Stimulated activated CD8-positive, alpha-beta memory T cell treated with anti-CD3 and anti-CD28 coated beads, Interleukin-7, amount 100 ng/mL, for 24 hours (primary cell): ENCODE data around the gene RGS6.
"Not testable (repeated sequence)": the region's sequence is repeated elsewhere in the genome, so short reads cannot be mapped to it uniquely, and the experiment has no call there.

ENCODE experiments used
- DNase-seq: peaks from one replicate; pipeline ENCODE4 v3.0.0-alpha.2; 2020; ENCODE audit warnings: low read depth

The RGS6 gene

DNA sequence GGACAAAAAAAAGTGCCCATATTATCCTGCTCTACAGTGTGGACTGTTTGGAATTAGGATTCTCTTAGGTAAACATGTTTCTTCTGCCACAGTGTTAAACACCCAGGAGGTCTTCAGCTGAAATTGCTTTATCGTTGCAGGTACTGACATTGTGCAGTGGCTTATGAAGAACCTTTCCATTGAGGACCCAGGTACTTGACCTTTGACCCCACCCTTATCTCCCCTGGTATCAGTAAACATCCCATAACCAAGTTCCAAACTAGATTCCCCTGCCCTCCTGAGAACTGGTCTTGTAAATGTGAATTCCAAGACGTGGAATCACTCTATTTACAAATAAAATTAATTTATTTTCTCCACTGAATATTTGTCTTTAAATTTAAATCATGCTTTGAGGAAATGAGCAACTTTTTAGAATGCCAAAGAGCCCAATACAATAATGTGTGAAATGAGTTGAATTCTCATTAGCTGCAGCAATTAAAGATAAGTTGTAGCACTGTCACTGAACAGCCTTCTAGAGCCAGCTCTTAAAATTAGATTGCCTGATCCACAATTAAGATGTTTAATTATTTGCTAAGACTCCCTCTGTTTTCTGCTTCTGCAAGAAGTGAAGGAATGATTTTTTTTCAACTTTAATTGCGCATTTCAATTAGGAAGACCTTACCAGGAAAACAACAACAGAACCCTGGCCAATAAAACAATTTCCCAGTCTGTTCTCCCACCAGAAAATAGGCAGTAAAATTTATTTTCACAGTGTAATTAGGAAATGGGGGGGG lies 522.3 kb downstream of the RGS6 start:
- no peak for DNase-seq

GRCh38 chr14:72457641-72458040 lies 525.4 kb downstream of the RGS6 start:
- DNase-seq = no peak

GRCh38 chr14:72462056-72462455 lies 529.8 kb downstream of the RGS6 start:
- no peak for DNase-seq

- no peak for DNase-seq
Observed at GRCh38 chr14:72463291-72463866, 531.1 kb downstream of the RGS6 start.

GRCh38 chr14:72464226-72464625 lies 532.0 kb downstream of the RGS6 start:
- DNase-seq = no peak

GRCh38 chr14:72466325-72466724 lies 534.1 kb downstream of the RGS6 start:
- DNase-seq = no peak

- DNase-seq = no peak
Observed at GRCh38 chr14:72471346-72471745, 539.1 kb downstream of the RGS6 start.

DNA sequence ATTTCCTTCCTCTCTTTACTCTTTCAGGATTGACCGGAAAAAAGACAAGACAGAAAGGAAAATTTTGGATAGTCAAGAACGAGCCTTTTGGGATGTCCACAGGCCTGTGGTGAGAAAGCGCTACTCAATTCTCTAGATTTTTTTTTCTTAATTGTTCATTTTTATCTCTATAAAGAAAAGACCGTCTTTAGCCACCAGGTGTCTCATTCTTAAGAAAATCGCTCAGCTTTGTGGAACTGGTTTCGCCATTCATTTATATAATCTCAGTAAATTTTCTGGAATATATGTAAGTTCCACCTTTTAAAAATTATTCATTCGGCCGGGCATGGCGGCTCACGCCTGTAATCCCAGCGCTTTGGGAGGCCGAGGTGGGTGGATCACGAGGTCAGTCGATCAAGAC lies 540.6 kb downstream of the RGS6 start:
- DNase-seq = no peak

DNA sequence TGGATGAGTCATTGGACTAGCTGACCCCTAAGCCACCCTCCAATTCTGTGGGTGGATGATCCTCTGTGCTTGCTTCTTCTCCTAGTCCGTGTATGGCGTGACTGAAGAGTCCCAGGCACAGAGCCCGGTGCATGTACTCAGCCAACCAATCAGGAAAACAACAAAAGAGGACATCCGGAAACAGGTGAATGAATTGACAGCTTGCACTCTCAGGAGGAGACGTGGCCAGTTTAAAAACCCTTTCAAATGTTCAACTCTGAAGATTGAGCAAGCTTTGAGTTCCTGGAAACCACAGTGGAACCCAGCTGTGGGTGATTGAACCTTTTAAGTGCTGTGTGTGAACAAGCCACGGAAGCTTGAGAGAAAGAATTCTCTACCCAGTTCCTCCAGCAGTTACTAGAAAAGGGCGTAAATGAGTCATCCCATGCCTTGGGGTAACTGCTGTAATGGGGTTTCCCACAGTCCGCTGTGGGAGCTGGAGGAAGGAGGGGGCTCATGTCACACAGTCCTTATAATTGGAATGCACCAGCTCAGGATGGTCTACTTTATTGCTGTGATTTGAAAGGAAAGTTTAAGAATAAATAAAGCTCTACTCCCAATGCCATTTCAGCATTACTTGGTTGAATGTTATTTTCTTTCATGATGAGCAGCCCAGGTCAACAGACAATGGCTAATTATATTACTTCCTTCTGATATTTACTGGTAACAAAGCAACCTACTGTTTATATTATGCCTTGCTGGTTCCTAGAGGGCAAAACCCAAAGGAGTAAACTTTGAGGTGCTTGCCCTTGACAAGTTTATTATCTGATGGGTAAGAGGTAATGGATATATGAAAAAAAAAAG lies 544.6 kb downstream of the RGS6 start:
- peak; percentile 20 for DNase-seq

DNA sequence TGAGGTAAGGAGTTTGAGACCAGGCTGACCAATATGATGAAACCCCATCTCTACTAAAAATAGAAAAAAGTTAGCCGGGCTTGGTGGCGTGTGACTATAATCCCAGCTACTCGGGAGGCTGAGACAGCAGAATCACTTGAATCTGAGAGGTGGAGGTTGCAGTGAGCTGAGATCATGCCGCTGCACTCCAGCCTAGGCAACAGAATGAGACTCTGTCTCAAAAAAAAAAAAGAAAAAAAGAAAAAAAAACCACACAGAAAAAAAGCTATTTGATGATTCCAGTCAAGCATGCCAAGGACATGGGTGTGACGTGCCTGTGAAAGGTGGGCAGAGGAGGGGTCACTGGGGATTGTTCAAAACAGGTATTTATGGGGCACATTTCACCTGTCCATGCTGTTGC lies 545.3 kb downstream of the RGS6 start:
- not testable (repeated sequence) for DNase-seq

DNA sequence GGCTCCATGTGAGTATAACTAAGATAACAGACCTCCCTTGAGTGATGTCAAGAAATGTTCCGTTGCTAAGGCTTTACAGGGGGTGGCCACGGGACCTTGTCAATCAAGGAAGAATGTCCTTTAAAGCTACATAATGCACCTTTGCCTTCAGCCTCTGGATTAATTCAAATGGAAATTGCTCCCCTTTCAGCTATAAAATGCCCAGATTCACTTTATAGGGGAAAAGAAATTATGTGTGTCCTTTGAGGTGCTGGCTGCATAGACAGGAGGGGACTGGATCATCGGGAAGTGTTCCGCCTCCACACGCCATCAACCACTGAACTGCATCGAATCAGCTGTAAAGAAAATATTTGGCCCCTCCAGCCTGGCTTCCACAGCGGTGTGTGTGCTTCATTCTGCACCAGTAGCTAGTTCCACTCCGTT lies 546.3 kb downstream of the RGS6 start:
- no peak for DNase-seq

DNA sequence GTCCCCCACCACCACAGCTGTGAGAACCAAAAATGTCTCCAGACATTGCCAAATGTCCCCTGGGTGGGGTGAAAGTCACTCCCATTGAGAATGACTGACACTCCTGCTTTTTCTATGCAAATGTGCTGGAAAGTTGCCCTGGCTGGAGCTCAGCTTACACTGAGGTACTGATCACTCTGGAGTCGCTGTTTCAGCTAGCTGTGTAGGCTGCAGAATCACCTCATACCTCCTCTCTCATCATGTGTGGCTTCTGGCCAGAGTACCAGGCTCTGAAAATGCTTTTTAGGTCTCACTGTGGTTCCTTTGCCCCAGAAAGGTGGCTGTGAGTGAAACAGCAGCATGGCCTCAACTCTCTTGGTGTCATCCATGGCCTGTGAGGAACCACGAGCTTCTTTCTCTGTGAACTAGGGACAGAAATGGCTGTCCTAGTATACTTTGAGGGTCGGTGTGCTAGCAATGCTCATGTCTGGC lies 547.3 kb downstream of the RGS6 start:
- DNase-seq = no peak

DNA sequence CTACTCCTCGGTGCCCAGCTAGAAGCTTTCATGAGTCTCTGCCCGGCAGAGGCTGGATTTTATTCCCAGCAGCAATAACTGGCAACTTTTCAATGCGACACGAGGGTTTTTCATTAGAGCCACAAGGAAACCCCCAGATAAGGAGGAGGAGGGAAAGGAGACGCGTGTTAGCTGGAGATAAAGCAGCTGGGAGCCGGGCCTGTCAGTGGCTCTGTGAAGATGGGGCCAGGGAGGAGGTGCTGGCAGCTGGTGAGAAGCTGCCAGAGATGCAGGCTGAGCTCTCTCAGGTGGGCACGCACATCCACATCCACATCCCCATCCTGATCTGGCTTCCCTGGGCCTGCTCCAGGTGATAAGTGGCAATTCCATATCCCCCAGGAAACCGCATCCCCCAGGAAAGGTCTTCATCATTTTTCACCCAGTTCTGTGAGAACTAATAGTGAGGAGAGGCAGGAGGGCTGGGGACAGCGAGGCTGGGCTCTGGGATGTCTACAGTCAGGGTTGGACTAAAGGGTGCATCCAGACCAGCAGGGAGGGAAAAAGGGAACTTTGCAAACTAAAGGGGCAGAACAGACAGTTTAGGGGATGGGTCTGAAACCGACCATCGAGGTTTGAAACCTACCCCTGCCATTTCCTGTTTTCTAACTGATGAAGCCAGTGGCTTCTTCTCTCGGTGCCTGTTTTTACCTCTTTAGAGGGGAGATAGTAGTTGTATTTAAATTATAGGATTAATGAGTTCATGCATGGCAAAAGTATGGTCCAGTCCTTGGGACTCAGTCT lies 548.4 kb downstream of the RGS6 start:
- DNase-seq = no peak

DNA sequence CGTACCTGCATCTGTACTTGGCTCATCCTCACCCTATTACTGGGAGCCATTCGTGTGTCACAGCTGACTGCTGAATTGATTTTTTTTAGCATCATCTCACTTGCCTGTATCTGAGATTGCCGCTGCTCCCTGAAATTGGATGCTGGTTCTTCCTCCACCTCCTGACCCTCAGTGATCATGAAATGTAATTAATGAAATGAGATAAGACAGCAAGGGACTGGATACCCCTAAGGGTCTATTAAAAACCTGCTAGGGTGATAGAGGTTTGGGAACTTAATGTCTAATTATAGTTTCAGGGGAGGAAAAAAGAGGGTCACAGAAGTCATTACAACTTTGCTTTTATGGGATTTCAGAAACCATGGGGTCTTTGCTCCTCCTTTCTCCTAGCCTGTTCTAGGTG lies 551.1 kb downstream of the RGS6 start:
- no peak for DNase-seq

DNA sequence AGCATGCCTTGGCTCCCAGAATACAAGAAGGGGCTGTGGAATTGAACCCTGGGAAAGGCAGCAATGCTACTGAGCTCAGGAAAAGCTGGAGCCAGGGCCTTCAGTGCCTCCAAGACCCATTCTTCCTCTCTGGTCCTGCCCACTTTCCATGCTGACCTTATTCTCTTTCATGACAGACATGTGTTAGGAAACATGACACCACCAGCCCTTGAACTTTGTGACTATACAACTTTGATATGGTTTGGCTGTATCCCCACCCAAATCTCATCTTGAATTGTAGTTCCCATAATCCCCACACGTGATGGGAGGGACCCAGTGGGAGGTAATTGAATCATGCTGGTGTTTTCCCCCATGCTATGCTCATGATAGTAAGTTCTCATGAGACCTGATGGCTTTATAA lies 553.5 kb downstream of the RGS6 start:
- DNase-seq = no peak

GRCh38 chr14:72488514-72488913 lies 556.3 kb downstream of the RGS6 start:
- DNase-seq = no peak

- DNase-seq = no peak
Observed at GRCh38 chr14:72492196-72492595, 560.0 kb downstream of the RGS6 start.

GRCh38 chr14:72495668-72496067 lies 563.4 kb downstream of the RGS6 start:
- no peak for DNase-seq

- no peak for DNase-seq
Observed at GRCh38 chr14:72498646-72499045, 566.4 kb downstream of the RGS6 start.

DNA sequence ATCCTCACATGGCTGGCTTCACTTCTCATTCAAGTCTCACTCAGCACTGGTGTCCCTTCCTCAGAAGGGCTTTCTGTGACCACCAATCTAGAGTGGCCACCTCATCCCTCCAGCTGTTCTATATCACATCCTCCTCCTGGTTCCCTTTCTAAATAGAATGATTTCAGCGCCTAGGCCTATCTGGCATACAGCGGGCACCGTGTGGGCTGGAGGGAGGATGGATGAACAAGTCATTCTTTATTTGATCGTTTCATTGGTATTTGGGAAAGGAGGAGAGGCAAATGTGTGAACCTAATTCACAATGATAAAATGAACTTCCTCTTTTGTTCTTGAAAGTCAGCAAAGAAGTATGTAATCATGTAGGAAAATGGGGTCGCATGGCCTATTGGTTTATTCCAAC lies 567.5 kb downstream of the RGS6 start:
- DNase-seq = no peak

DNA sequence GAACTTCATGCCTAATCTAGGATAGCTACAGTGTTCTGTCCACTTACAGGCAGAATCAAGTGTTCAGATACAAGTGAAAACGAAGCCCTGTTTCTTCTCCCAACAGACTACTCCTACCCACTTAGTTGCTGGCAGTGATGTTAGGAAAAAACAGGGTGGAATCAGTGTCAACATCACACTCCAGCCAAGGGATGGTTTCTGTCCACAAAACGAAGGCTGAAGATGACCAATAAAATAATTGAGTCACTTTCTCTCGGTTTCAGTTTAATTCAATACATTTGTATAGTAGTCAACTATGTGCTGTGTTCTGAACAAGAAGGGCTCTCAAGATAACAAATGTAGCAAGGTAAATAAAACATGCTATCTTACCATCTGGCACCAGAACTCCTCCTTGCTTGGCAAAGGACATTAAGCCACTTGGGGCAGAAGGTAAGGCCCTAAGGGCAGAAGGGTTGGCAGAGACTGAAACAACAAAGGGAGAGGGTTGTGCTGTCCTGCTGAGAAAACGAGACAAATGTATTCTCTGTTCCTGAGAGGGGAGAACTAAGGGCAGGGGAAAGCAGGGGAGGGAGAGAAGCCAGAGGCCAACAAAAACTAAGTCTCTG lies 568.1 kb downstream of the RGS6 start:
- no peak for DNase-seq

GRCh38 chr14:72501439-72501838 lies 569.2 kb downstream of the RGS6 start:
- no peak for DNase-seq
